Activated T-helper 2 cell treated with anti-CD3 and anti-CD28 coated beads, Interferon-gamma antibody, Interleukin-2, Interleukin-4, amounts not matched to agents 10 μg/mL and 5 μg/mL and 100 μg/mL, durations not matched to agents 14 hours and 24 hours and 36 hours (primary cell): ENCODE results near the gene MAPK8IP3. TPM values are rescaled to one million over a fixed set of nuclear protein-coding genes. Genes with fewer than 3 reads are reported as not detected.

Experiments used
- DNase-seq: peaks from one replicate; pipeline ENCODE4 v3.0.0; 2021; ENCODE audit warnings: low spot score
- H3K27ac Mint-ChIP-seq: one replicate; pipeline ENCODE4 v1.8.0; 2021; ENCODE audit warnings: mixed read lengths
- H3K27me3 Mint-ChIP-seq: one replicate; pipeline ENCODE4 v1.8.0; 2021; ENCODE audit warnings: low read depth, mixed read lengths
- H3K36me3 Mint-ChIP-seq: one replicate; pipeline ENCODE4 v1.8.0; 2021; ENCODE audit warnings: low read depth, mixed read lengths
- H3K4me1 Mint-ChIP-seq: one replicate; pipeline ENCODE4 v1.8.0; 2021; ENCODE audit warnings: low read depth, mixed read lengths
- H3K4me3 Mint-ChIP-seq: one replicate; pipeline ENCODE4 v1.8.0; 2021; ENCODE audit warnings: low read depth, mild to moderate bottlenecking, moderate library complexity, mixed read lengths
- H3K9me3 Mint-ChIP-seq: one replicate; pipeline ENCODE4 v1.8.0; 2021; ENCODE audit warnings: mixed read lengths
- intact Hi-C: fragments of 100-400 bp; cut with micrococcal nuclease; formaldehyde crosslinking; loops from one replicate; pipeline ENCODE4 v1.15.1; 2023
- total RNA-seq: library from RNA; stranded (reverse); gene quantifications from 2 replicates; pipeline ENCODE4 v1.2.3, GENCODE V29; 2022

Gene MAPK8IP3
- total RNA-seq, 1 donor from 2014 or later = 74.8 TPM

GRCh38 chr16:1670866-1671265 lies 35.1 kb upstream of the MAPK8IP3 start:
- Mint-ChIP-seq H3K27me3 (no peaks in the 10 kb centered on the region), H3K36me3 (peaks cover 77% of the 10 kb centered on the region), H3K9me3 (no peaks in the 10 kb centered on the region), H3K4me1 (no peaks in the 10 kb centered on the region), H3K4me3 (no peak overlapping the region), H3K27ac (no peak overlapping the region)
- intact Hi-C loops = no loop called here
- DNase-seq = no peak

GRCh38 chr16:1673424-1674151 lies 32.4 kb upstream of the MAPK8IP3 start:
- H3K4me1 Mint-ChIP-seq = peaks cover under 1% of the 10 kb centered on the region

GRCh38 chr16:1674306-1674705 lies 31.7 kb upstream of the MAPK8IP3 start:
- peaks cover 67% of the 10 kb centered on the region for H3K36me3 Mint-ChIP-seq
- H3K27ac Mint-ChIP-seq = no peak overlapping the region
- no peak overlapping the region for H3K4me3 Mint-ChIP-seq
- no peak for DNase-seq
- H3K9me3 Mint-ChIP-seq = no peaks in the 10 kb centered on the region
- peaks cover 7% of the 10 kb centered on the region for H3K4me1 Mint-ChIP-seq
- intact Hi-C loops = no loop called here
- H3K27me3 Mint-ChIP-seq = no peaks in the 10 kb centered on the region

More at GRCh38 chr16:1673424-1674151, 32.4 kb upstream of the MAPK8IP3 start:
- no peak for DNase-seq
- no peaks in the 10 kb centered on the region for H3K9me3 Mint-ChIP-seq
- peaks cover 66% of the 10 kb centered on the region for H3K36me3 Mint-ChIP-seq
- intact Hi-C loops = no loop called here
- no peaks in the 10 kb centered on the region for H3K27me3 Mint-ChIP-seq
- no peak overlapping the region for H3K27ac Mint-ChIP-seq
- H3K4me3 Mint-ChIP-seq = no peak overlapping the region

- DNase-seq = no peak
- Mint-ChIP-seq H3K36me3 (peaks cover 62% of the 10 kb centered on the region), H3K9me3 (no peaks in the 10 kb centered on the region), H3K27ac (no peak overlapping the region), H3K4me1 (peaks cover 8% of the 10 kb centered on the region), H3K4me3 (no peak overlapping the region), H3K27me3 (no peaks in the 10 kb centered on the region)
- intact Hi-C loops = no loop called here
Observed at GRCh38 chr16:1674751-1675664, 31.0 kb upstream of the MAPK8IP3 start.

- peaks cover 20% of the 10 kb centered on the region for H3K4me1 Mint-ChIP-seq
- H3K4me3 Mint-ChIP-seq = no peak overlapping the region
- no peaks in the 10 kb centered on the region for H3K9me3 Mint-ChIP-seq
- no peak overlapping the region for H3K27ac Mint-ChIP-seq
- no peak for DNase-seq
- H3K27me3 Mint-ChIP-seq = no peaks in the 10 kb centered on the region
- peaks cover 60% of the 10 kb centered on the region for H3K36me3 Mint-ChIP-seq
- intact Hi-C loops = no loop called here
Observed at GRCh38 chr16:1676661-1677060, 29.3 kb upstream of the MAPK8IP3 start.

- H3K4me3 Mint-ChIP-seq = peak overlapping the region; percentile 49
- H3K36me3 Mint-ChIP-seq = peaks cover 54% of the 10 kb centered on the region
- H3K9me3 Mint-ChIP-seq = no peaks in the 10 kb centered on the region
- H3K27me3 Mint-ChIP-seq = no peaks in the 10 kb centered on the region
- no peak for DNase-seq
- H3K4me1 Mint-ChIP-seq = peaks cover 20% of the 10 kb centered on the region
- no peak overlapping the region for H3K27ac Mint-ChIP-seq
- intact Hi-C loops = no loop called here
Observed at GRCh38 chr16:1677339-1677738, 28.7 kb upstream of the MAPK8IP3 start.

GRCh38 chr16:1677942-1678499 lies 28.0 kb upstream of the MAPK8IP3 start, which contains the start of gene JPT2:
Gene JPT2 (plus strand): TSS chr16:1678279. CDS start chr16:1678313, 34 bp downstream.
- peak within 1 kb of the TSS; percentile 77 for H3K27ac Mint-ChIP-seq
- H3K4me1 Mint-ChIP-seq = peaks cover 20% of the 10 kb centered on the region
- no peaks in the 10 kb centered on the region for H3K27me3 Mint-ChIP-seq
- intact Hi-C loops = loop anchor here (1.0 to 2.0 kb wide), 2 partner anchors 28 to 65 kb away; partner anchors contain the start of genes CRAMP1, IFT140 and MAPK8IP3
- peak within 1 kb of the TSS; percentile 92 for H3K4me3 Mint-ChIP-seq
- DNase-seq = peak; percentile 95
- peaks cover 48% of the 10 kb centered on the region for H3K36me3 Mint-ChIP-seq
- H3K9me3 Mint-ChIP-seq = no peaks in the 10 kb centered on the region

GRCh38 chr16:1678500-1679098 lies 27.4 kb upstream of the MAPK8IP3 start:
- intact Hi-C loops = loop anchor here (1.0 to 2.0 kb wide), 2 partner anchors 28 to 66 kb away; partner anchors contain the start of genes CRAMP1, IFT140 and MAPK8IP3
- Mint-ChIP-seq H3K4me3 (peak overlapping the region; percentile 92), H3K9me3 (no peaks in the 10 kb centered on the region)

GRCh38 chr16:1680361-1680760 lies 25.6 kb upstream of the MAPK8IP3 start:
- H3K4me3 Mint-ChIP-seq = peak overlapping the region; percentile 21
- peaks cover 20% of the 10 kb centered on the region for H3K4me1 Mint-ChIP-seq
- peaks cover 41% of the 10 kb centered on the region for H3K36me3 Mint-ChIP-seq
- no peak for DNase-seq
- H3K27ac Mint-ChIP-seq = no peak overlapping the region
- no peaks in the 10 kb centered on the region for H3K27me3 Mint-ChIP-seq
- intact Hi-C loops = no loop called here
- no peaks in the 10 kb centered on the region for H3K9me3 Mint-ChIP-seq

More at GRCh38 chr16:1678500-1679098, 27.4 kb upstream of the MAPK8IP3 start:
- DNase-seq = peak; percentile 20
- H3K36me3 Mint-ChIP-seq = peaks cover 46% of the 10 kb centered on the region
- H3K27me3 Mint-ChIP-seq = no peaks in the 10 kb centered on the region
- H3K4me1 Mint-ChIP-seq = peaks cover 20% of the 10 kb centered on the region
- H3K27ac Mint-ChIP-seq = peak overlapping the region; percentile 77

- Mint-ChIP-seq H3K27me3 (no peaks in the 10 kb centered on the region), H3K9me3 (no peaks in the 10 kb centered on the region), H3K27ac (no peak overlapping the region), H3K4me3 (peak overlapping the region; percentile 42), H3K36me3 (peaks cover 40% of the 10 kb centered on the region), H3K4me1 (peaks cover 20% of the 10 kb centered on the region)
- intact Hi-C loops = no loop called here
- DNase-seq = no peak
Observed at GRCh38 chr16:1681032-1681431, 25.0 kb upstream of the MAPK8IP3 start.

GRCh38 chr16:1687427-1688316 lies 18.3 kb upstream of the MAPK8IP3 start:
- no peaks in the 10 kb centered on the region for H3K27me3 Mint-ChIP-seq
- no peaks in the 10 kb centered on the region for H3K9me3 Mint-ChIP-seq
- peaks cover 72% of the 10 kb centered on the region for H3K36me3 Mint-ChIP-seq
- H3K4me3 Mint-ChIP-seq = no peak overlapping the region
- DNase-seq = no peak
- intact Hi-C loops = no loop called here
- no peaks in the 10 kb centered on the region for H3K4me1 Mint-ChIP-seq
- H3K27ac Mint-ChIP-seq = no peak overlapping the region
